Medulla oblongata (tissue), 1 donor: Measurements from ENCODE around the gene MRPS15.
"Not testable (repeated sequence)": the region's sequence is repeated elsewhere in the genome, so short reads cannot be mapped to it uniquely, and the experiment has no call there.

Experiments used
- DNase-seq: peaks from one replicate; pipeline ENCODE4 v3.0.0-alpha.2; 2015; ENCODE audit errors: extremely low spot score

MRPS15 gene

DNA sequence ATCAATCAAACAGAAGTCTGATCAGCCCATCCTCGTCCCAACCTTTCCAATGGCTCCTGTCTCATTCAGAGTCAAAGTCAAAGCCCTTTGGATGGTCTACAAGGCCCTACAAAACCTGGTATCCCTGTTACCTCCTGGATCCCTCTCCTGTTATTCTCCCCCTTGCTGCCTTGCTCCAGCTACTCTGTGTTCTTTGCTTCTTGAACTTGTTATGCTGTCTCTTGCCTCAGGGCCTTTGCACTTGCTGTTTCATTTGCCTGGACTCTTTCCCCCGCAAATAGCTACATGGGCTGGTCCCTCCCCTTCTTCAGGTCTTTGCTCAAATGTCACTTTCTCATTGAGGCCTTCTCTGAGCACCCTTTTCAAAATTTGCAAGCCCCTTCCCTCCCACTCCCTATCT is 19.9 kb upstream of the MRPS15 start:
- no peak for DNase-seq

DNA sequence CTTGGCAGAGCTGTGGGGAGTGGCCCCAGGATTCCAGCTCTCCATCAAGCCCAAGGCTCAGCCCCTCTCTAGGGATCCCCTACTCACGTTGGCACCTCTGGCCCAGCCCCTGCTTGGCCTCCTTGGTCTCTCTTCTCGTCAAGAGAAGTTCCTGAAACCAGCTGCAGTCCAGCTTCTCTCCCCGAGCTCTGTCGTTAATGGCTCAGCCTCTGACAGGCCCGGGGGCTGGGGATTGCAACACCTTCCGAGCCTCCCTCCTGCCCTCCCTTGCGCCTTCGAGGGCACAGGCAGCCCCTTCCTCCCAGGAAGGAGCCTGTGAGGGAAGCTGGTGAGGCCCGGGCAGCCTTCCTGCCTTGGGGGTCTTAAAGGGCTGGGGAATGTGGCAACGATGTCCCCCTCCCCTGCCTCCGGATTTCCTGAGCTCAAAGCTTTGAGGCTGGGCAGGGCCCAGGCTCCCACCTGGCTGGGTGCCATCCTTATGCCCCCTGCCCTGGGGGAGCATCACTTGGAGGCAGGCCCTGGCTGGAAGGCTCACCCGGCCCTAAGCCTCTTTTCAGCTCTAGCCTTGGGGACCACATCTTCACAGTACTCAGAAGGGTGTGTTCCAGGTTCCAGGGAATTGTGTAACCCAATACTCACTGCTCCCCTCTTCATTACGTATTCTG is 18.7 kb upstream of the MRPS15 start, which contains the start of gene CSF3R:
TSS of gene CSF3R (minus strand) at position 190 of the 665 bp plus-strand sequence. CDS start 3,417 bp downstream, outside the sequence.
- DNase-seq, result peak; percentile 20

DNA sequence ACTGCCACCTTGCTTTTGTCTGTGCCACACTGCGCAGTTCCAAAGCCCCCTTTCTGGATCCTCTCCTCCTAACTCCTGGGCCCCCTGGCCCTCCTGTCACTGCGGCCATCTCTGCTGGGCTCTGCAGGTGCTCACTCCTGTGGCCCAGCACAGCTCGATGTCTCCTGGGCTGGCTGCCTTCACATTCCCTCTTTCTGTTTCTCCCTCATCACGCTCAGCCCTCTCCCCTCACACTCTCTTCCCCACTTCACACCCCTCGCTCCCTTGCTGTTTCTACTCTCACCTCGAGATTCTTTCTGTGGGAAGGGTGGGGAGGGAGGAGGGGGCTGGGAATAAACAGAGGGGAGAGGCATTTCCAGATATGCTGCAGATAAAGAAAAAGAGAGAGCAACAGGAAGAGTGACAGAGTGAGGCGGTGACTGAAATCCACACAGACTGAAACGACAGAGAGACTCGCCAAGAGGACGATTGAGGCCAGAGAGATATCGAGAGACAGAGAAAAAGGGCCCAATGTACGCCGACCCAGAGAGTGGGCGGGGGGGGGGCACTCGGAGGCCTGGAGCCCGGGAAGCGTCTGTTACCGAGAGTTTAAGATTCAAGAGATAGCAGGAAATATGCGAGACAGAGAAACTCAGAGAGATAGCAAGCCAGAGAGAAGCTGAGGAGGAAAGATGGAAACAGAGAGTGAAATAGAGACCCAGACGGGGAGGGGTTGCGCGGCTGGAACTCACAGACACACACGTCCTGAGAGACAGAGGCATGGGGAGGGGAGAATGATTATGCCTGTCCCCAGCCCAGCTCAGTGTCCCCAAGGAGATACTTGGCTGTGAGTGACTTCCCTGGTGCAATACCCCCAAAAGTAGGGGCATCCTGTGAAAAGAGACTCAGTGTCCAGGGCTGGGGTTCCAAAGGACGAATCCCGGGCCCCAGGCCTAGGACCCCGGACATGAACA is 17.9 kb upstream of the MRPS15 start:
- DNase-seq, result no peak

DNA sequence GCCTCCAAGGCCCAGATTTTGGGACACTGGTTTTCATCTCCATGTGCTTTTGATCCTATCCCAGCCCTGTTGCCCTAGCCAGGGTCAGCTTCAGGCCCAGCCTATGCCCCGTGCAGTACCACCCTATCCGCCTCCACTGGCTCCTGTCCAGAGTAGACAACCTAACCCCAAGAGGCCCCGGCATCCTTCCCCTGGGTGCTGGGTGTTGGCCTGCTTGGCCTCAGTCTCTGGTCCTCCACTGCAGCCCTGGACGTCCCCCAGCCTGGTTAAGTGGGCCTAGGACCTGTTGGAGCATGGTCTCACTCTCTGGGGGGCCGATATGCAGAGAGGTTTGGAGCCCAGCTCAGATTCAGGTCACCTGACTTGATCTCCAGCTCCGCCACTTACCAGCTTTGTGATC is 16.9 kb upstream of the MRPS15 start:
- DNase-seq, result no peak

DNA sequence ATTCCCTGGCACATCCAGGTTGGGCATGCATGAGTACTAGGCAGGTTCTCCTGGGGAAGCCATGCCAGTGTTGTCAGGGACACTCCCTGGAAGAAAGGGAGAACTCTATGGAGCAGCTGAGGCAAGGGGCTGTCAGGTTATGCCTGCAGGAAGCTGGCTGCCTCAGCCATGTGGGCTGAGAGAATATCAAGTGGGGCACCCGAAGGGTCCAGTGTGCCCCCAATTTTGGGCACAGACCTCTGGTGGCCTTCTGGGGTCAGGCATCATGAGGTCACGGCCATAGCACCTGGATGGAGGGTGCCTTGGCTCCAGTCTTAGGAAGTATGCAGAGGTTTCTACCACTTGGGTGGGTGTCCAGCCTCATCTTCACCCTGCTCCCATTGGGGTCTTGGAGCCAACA is 16.0 kb upstream of the MRPS15 start:
- no peak for DNase-seq

DNA sequence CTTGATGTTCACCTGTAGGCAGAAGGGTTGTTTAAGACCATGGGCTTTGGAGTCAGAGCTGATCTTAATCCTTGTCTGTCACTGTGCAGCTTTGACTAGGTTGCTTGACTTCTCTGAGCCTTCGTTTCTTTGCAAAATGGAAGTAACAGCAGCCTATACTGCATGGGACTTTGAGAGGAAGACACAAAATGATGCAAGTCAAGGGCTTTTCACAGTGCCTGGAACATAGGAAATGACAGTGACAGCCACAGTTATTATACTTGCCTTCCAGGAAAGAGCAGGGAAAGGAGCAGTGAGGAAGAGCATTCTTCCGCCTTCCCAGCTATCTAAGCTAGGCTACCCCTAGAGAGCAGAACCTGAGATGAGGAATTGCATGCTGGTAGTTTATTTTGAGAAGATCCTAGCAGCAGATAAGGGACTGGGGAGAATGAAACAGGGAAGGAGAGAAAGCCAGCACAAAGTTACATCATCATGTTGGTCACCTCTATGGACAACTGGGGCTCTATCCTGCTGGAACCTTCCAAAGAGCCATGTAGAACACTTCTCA is 15.4 kb upstream of the MRPS15 start:
- no peak for DNase-seq

DNA sequence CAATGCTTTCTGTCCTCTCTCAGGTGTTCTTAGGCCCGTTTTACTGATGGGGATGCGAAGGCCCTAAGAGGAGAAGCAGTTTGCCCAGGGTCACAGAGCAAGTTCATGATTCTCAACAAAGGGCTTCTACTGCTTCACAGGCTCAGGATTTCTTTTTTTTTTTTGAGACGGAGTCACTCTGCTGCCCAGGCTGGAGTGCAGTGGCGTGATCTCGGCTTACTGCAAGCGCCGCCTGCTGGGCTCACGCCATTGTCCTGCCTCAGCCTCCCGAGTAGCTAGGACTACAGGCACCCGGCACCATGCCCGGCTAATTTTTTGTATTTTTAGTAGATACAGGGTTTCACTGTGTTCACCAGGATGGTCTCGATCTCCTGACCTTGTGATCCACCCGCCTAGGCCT is 13.4 kb upstream of the MRPS15 start:
- DNase-seq, result not testable (repeated sequence)

DNA sequence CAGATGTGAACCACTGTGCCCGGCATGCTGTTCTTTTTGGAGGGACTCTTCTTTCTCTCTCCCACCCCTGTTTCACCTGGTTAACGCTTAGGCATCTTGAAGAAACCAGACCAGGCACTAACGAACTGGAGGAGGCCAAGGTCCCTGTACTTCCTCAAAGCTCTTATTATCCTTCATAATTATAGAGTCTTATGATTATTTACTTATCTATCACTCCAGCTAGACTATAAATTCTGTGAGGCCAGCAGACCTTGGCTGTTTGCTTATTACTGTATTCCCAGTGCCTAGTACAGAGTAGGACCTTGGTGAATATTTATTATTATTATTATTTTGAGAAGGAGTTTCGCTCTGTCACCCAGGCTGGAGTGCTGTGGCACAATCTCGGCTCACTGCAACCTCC is 12.8 kb upstream of the MRPS15 start:
- no peak for DNase-seq

DNA sequence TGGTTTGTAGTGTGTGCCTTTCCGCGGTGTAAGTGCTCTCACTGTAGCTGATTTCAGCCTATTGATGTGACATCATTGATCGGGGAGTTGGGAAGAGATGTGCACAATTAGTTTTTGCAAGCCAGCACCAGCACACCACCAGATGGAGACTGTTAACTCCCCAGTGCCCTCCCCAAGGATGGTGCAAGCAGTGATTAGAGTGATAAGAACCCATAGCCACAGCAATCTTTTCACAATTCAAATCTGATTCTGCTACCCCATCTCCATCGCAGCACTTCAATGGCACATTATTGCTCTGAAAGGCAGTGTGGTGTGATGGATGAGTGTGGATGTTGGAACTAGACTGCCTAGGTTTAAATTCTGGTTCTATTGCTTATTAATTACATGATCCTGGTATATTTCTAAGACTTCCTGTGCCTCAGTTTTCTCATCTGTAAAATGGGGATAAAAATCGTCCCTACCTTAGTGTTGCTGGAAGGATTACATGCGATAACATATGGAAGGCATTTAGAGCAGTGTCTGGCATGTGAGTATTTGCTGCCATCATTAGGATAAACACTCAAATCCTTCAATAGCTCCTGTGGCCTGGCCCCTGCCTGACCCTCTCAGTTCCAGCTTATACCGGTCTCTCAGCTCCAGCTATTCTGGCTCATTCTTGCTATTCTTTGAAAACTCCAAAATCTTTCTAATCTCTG is 11.9 kb upstream of the MRPS15 start:
- DNase-seq, result no peak

DNA sequence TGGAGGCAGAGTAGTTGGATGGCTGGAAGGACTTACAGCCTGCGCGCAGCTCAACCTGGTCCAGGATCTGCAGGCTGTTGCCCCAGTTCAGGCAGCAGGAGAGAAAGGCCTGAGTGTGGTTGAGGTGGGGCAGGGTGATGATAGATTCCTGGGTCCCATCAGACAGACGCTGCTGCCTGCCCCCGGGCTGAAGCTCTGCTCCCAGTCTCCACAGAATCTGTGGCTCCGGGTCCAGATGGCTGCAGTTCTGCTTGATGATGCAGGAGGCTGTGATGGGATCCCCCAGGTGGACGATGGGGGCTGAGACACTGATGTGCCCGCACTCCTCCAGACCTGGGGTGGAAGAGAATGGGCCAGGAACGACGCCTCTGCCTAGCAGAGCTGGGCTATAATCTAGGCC is 11.2 kb upstream of the MRPS15 start:
- DNase-seq, result no peak

DNA sequence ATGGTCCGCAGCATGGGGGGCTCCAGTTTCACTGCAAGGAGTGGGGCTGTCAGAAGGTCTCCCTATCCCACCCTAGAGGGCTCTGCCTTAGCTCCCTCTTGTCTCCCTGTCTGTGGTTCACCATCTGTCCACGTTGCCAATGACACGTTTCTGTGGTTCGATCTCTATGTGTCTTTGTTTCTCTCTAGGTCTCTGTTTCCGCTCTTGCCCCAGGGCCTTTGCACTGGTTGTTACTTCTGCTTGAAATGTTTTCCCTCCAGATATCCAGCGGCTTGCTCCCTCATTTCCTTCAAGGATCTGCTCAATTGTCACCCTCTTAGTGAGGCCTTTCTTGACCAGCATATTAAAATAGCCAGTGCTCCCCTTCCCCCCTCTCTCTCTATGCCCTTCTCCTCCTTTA is 8.5 kb upstream of the MRPS15 start:
- DNase-seq, result no peak

DNA sequence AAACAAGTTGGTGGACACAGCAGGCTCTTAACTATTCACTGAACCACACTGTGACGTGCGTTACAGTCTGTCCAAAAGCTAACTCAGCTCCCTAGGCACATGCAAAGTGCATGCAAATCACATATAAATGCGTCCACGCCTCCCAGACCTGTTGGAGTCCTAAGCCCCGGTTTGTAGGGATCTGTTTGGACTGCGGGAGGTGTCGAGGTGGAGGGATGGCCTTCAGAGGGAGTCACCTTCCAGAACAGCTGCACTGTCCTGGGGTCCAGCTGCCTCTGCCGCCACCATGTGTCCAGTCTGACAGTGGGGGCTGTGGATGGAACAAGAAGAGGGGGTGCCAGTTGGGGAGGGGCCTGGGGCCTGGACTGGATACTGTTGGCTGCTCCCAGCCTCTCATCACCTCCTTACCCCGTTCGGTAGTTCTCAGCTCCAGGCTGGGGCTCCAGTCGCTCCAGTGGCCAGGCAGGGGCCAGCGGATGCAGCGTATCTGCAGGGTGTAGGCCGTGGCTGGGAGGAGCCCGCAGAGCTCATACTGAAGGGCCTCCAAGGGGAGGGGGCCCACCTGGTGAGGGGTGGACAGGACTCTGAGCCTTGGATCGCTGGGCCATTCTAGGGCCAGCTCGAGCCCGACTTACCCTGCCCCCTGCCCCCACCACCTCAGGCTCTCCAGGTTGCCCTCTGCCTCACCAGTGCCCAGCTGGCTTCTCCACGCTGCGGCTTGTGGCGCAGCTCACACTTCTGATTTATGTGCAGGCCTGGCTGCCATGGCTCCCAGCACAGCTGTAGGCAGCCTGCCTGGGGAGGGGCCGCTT is 7.9 kb upstream of the MRPS15 start:
- no peak for DNase-seq

DNA sequence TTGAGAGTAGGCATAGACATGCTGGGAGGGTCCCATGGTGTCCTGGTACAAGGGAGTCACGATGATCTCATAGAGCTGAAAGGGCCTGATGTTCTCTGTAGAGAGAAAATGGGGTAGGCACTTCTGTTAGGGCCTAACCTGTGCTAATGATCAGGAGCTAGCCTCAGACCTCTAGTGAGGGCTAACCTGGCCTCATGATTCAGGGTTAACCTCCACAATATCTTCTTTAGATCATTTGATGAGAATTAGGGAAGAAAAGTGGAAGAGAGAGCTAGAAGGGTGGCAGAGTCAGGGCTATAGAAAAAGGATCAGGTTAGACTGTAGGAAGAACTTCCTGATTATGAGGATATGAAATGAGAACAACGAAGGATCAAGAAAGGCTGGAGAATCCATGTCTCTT is 5.0 kb upstream of the MRPS15 start:
- DNase-seq, result no peak

DNA sequence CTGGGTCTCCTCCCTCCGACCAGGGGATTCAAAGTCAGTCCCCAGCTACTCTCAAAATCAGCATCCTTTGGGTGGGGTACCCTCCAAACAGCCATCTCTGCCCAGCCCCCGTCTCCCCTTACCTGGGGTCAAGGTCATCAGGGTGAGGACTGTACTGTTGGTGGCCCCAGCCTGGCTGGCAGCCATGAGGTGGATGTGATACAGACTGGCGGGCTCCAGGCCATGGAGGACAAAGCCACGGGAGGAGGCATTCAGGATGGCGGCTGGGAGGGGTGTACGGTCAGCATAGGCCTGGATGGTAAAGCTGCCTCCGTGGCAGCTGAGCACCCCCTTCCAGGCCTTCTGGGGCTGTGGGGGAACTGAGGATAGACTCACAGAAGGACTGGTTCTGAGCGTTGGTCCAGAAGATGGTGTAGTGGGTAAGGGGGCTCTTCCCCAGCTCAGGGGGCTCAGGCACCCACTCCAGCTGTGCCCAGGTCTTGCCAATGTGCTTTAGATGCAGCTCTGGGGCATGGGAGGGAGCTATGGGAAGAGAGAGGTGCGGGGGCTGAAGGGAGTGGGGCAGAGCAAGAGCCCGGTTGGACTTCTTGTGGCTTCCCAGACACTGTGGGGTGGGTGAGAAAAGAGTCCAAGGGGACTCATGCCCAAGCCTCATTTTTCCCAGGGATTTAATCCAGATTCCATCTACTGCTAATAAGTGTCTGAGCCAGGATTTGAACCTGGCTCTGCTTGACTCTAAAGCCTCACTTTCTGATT is 3.7 kb upstream of the MRPS15 start:
- DNase-seq, result no peak

DNA sequence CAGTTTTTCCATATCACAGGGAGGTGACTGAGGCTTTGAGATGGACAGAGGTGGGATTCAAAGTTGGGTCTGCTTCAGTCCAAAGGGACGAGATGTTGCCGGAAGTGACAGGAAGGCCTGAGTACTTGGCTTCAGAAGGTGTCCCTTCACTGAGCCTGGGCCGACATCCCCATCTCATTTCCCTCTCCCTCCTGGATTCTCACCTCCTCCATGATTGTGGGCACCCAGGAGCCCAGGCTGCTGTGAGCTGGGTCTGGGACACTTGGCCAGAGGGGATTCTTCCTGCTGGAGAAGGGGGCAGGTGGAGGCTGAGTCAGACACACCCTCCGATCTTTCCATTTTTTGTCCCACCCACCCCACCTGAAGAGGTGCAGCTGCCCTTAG is 2.8 kb upstream of the MRPS15 start:
- no peak for DNase-seq

DNA sequence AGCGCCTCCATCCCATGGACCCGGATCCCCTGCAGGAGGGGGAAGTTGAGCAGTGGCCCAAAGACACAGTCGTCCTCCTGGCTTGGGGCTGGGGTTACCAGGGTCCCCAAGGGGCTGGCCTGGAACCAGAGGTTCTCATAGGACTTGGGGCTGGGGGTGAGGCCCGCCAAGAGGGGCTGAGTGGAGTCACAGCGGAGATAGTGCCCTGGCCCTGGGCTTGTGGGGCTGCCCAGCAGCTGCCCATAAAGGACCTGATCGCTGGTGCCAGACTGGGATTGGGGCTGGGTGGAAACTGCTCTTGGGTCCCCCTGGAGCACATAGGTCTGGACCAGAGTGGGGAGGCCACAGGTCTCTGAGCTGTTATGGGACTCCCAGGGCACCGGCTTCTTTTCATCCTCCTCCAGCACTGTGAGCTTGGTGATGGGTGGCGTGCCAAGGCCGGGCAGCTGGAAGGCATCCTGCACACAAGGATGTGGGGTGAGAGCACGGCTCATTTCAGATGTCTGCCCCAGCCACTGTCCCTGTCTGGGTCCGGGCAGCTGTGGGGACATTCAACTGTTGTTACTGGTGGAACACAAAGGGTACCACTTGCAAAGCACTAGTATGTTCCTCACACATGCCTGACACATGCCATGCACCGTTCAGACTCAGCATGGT is 2.3 kb upstream of the MRPS15 start:
- DNase-seq, result no peak

DNA sequence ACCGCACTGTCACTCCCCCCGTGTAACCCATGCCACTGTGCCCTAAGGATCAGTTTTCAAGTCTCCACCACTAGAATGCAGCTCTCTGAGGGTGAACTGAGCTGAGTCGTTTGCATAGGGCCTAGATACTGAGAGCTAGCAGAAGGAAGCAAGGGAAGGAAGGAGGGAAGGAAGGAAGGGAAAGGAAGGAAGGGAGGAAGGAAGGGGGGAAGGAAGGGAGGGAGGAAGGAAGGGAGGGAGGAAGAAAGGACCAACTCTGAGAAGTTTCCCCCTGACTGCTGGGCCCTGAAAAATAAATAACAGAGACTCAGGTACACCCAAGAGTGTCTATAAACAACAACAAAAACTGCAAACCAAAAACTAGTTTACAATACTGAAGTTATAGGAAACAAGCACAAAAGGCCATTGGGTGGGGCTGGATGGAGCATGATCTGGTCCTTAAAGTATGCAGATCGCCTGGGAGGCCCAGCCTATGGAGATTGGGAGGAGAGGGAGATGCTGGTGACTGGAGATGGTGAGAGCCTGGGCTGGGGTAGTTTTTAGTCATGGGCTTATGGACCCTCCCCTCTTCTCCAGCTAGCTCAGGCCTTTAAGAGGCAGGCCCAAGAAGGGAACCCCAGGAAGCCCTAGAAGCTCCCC is 1.7 kb upstream of the MRPS15 start:
- DNase-seq, result no peak

DNA sequence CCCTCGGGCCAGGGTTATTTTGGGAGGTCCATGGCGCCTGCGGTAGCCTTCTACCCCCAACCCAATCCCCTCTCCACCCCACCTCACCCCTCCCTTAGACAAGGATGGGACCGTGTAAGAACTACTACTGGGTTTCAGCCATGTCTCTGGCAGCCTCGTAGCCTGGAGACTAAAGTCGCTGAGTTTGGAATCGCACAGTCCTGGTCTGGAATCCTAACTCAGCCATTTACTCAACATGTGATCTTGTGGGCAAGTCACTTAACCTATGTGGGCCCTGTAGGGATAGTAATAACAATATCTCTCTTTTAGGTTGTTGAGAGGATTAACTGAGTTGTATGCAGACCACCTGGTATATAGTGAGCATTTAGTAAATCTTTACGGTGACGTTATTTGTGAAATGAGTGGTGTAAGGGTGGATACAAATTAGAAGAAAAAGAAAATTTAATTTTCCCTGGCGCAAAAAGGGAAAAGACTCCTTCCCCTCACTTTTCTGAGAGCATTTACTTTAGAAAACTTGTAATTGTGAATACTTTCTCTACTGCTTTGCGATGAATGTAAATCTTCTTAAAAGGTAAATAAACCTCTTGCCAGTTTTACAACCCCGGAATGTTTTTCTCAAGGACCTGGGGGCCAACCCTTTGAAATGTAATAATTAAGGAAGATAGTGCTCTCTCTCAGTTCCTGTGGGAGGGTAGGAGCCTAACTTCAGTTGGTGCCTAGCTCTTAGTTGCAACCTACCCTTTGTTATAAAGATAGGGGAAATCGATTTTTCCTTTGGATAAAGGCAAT is 615 bp upstream of the MRPS15 start:
- DNase-seq, result no peak

DNA sequence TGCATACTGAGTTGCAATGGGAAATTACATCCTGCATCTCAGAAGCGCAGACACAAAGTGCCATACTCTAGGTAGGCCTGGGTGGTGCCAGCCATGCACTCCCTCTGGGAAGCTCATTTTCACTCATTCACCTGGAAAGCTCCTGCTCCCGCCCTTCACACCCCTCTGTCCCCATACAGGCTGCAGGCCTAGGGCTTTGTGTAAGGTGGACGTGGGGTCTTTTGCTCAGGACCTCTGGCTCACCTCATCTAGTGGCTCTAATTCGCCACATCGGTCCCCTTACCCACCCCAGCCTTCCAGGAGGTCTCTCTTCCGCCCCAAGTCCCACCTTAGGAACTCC is 751 bp downstream of the MRPS15 start:
- DNase-seq, result no peak
